ENCODE data around the gene XRN2.

- TF ChIP-seq CTCF (IDR thresholded peaks at IDR 0.05; ENCODE audit: low read depth, low read length) = no peak
- TF ChIP-seq EZH2phosphoT487 (IDR thresholded peaks at IDR 0.05; ENCODE audit: low read depth) = no peak
These were observed 78.5 kb downstream of the XRN2 start for GRCh38 chr20:21381619-21382018.

Measured in OCI-LY3 (cell line).